Testis (tissue), 2 donors: ENCODE results near the gene IGF1R.

Source experiments
- CTCF ChIP-seq, 3 experiments: fragments of 450-650 bp in 2 of 3; fragments of 200-600 bp in 1 of 3; sonication (generic) in 1 of 3; IDR thresholded peaks; one replicate each; pipeline ENCODE4 v1.5.1; 2016 to 2019; ENCODE audit warnings: antibody characterized with exemption in 3 of 3, mild to moderate bottlenecking in 2 of 3, moderate library complexity in 1 of 3
- POLR2A ChIP-seq: fragments of 450-650 bp; IDR thresholded peaks from one replicate; pipeline ENCODE4 v1.6.1; 2017; ENCODE audit warnings: antibody characterized with exemption, mild to moderate bottlenecking, moderate library complexity

- no peak for TF ChIP-seq POLR2A
- no peak for TF ChIP-seq CTCF (IDR thresholded peaks at IDR 0.05)
Observed at GRCh38 chr15:98771541-98771940, 123.2 kb downstream of the IGF1R start.
